H1 (cell line): ENCODE results near the gene CEP95. TPM values are rescaled to one million over a fixed set of nuclear protein-coding genes. Genes with fewer than 3 reads are reported as not detected.

Experiments
- CEBPB ChIP-seq: IDR thresholded peaks from 2 replicates; pipeline ENCODE4 v1.6.1; 2012; ENCODE audit warnings: low read depth, low read length
- CHD7 ChIP-seq: fragments of 300-600 bp; sonication (generic); IDR thresholded peaks from 2 replicates; pipeline ENCODE4 v1.7.1; 2012; ENCODE audit warnings: low read length, moderate library complexity, mild to moderate bottlenecking, inconsistent platforms; ENCODE audit not compliant: insufficient replicate concordance
- EZH2 ChIP-seq: fragments of 200-600 bp; sonication (generic); IDR thresholded peaks from 2 replicates; pipeline ENCODE4 v1.7.1; 2012; ENCODE audit warnings: low read depth, mild to moderate bottlenecking, moderate library complexity, low read length, inconsistent platforms; ENCODE audit not compliant: severe bottlenecking
- JUN ChIP-seq: IDR thresholded peaks from 2 replicates; pipeline ENCODE4 v1.6.1; 2011; ENCODE audit warnings: low read depth, mild to moderate bottlenecking, improper control_type of control experiment, low read length
- KDM1A ChIP-seq: fragments of 200-600, 300-600 bp; sonication (generic); IDR thresholded peaks from 2 replicates; pipeline ENCODE4 v1.7.1; 2016; ENCODE audit warnings: mild to moderate bottlenecking, low read length, borderline replicate concordance
- RAD21 ChIP-seq, 2 experiments: IDR thresholded peaks in 1 of 2; conservative IDR thresholded peaks in 1 of 2; 2 replicates each; pipeline ENCODE4 v1.6.1; 2011; ENCODE audit warnings: low read depth in 2 of 2, low read length in 2 of 2, improper control_type of control experiment in 1 of 2, inconsistent platforms in 1 of 2, mild to moderate bottlenecking in 1 of 2, moderate library complexity in 1 of 2
- RNF2 ChIP-seq: fragments of 200-900, 300-1000 bp; sonication (generic); IDR thresholded peaks from 2 replicates; pipeline ENCODE4 v1.7.1; 2016; ENCODE audit warnings: borderline replicate concordance, low read depth, mild to moderate bottlenecking, antibody characterized with exemption, low read length; ENCODE audit not compliant: poor library complexity, severe bottlenecking; ENCODE audit errors: missing control alignments
- TAF1 ChIP-seq: IDR thresholded peaks from 2 replicates; pipeline ENCODE4 v1.6.1; 2011; ENCODE audit warnings: mild to moderate bottlenecking, low read depth, low read length
- TBP ChIP-seq: IDR thresholded peaks from 2 replicates; pipeline ENCODE4 v1.6.1; 2011; ENCODE audit warnings: low read depth, low read length, improper control_type of control experiment
- polyA plus RNA-seq, 7 experiments: library from polyadenylated mRNA; depleted of rRNA in 3 of 7; stranded (reverse) in 5 of 7; unstranded in 2 of 7; fragments of >200 nt in 5 of 7; fragments of 200-250 nt in 2 of 7; gene quantifications; 1 replicate in 5 of 7; 2 replicates in 1 of 7; 4 replicates in 1 of 7; pipeline versions ENCODE4 v1.2.1 to v1.2.3, GENCODE V29; 2011 to 2013; ENCODE audit warnings: missing spikeins in 2 of 7, mixed read lengths in 2 of 7
- total RNA-seq: library from RNA; stranded (reverse); fragmentation: NEBNext Ultra II Directional; extraction: Animal tissue kit (Norgen Biotek cat#: 25700); gene quantifications from 2 replicates; pipeline ENCODE4 v1.2.1, GENCODE V29; 2021

Gene CEP95
- total and polyA plus RNA-seq, 2 of the 8 experiments (the other 6 are each of a cell fraction or from before 2014, with no cell fraction given), result 22.3 to 51.5 TPM

- no peak for TF ChIP-seq CHD7
- peak; percentile 93 for TF ChIP-seq TAF1
- no peak for TF ChIP-seq KDM1A
- TF ChIP-seq RNF2, result no peak
- TF ChIP-seq RAD21 (IDR thresholded peaks at IDR 0.05 in 1 of 2, conservative IDR thresholded peaks at IDR 0.05 in 1 of 2; ENCODE audit: low read depth in 2 of 2, low read length in 2 of 2), result no peak
- TF ChIP-seq JUN, result no peak
- TF ChIP-seq CEBPB, result no peak
- TF ChIP-seq TBP, result peak; percentile 83; the same call in 1 of the 2 replicates
- TF ChIP-seq EZH2, result no peak
Observed at GRCh38 chr17:64505340-64506200, 1.2 kb upstream of the CEP95 start (continued).
